Anterior cingulate cortex (tissue), 58 donors: ENCODE data around the gene MVB12B.

Experiments used
- DNase-seq, 58 donors: peaks; one replicate each; lab custom pipeline; 2025; lab: John Stamatoyannopoulos, UW

The MVB12B gene

DNA sequence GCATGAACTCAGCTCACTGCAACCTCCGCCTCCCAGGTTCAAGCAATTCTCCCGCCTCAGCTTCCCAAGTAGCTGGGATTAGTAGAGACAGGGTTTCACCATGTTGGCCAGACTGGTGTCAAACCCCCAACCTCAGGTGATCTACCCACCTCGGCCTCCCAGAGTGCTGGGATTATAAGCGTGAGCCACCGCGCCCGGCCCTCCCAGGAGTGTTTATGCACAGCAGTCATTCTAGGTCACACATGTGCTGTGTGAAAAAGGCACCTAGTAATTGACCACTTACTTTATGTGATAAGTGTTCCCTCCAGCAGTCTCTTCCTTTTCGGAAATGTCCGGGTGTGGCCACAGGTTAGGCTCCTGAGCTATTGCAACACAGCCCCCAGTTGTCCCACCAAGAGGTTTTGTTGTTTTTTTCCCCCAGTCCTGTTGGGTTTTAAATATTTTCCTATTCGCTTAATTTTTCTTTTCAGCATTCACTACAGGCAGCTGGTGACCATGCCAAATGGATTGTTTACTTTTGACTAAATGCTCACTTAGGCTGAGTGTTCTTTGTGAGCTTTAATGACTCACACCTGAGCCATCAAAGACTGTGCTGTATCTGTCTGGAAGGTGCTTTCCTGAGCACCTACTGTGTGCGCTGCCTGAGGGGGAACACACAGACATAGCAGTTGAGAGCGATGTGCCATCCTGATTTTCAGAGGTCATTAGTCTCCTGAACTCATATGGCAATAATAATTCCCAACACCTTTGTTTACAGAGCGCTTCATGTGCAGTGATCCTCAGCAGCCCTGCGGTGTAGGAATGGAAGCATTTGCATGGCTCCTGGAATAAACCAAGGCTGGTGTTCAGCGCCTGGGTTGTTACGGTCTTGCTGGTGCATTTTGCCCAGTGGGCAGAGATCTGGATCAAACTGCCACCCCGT, 94.3 kb downstream of the MVB12B start:
- no peak for DNase-seq

DNA sequence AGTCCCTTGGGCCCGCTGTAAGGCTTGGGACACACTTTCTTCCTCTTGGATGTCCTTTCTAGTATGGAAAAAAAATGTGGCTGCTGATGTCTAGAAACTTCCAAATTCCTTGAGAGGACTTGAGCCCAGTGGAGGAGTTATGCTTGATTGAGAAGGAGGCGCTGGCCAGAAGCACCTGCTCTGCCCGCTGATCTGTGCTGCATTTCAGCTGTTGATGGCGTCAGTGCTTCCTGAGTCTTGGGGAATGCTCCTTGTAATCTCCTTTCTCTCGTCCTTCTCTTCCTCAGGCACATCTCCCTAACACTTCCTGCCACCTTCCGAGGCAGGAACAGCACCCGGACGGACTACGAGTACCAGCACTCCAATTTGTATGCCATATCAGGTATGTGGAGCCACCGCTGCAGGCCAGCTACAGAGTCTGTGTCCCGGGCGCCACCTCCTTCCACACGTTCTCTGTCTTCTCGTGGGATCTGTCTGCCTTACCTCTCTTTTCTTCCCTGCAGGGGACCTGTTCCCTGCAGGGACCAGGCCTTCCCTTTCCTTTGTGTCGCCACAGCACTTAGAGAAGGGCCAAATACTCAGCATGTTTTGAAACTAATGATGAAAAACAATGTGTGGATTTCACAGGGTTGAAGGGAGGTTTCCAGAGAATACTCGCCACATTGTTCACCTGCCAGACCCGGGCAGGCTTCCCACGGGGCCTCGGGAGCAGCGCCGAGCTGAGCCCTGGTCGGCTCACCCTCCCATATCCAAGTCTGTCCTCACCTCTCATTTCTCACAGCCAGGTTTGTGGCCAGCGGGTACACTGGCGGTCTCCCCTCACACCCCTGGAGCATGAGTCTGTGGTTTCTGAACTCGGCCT, 95.2 kb downstream of the MVB12B start:
- peak in 5 of 58 donors; percentile 19 to 48 (median 27) for DNase-seq

DNA sequence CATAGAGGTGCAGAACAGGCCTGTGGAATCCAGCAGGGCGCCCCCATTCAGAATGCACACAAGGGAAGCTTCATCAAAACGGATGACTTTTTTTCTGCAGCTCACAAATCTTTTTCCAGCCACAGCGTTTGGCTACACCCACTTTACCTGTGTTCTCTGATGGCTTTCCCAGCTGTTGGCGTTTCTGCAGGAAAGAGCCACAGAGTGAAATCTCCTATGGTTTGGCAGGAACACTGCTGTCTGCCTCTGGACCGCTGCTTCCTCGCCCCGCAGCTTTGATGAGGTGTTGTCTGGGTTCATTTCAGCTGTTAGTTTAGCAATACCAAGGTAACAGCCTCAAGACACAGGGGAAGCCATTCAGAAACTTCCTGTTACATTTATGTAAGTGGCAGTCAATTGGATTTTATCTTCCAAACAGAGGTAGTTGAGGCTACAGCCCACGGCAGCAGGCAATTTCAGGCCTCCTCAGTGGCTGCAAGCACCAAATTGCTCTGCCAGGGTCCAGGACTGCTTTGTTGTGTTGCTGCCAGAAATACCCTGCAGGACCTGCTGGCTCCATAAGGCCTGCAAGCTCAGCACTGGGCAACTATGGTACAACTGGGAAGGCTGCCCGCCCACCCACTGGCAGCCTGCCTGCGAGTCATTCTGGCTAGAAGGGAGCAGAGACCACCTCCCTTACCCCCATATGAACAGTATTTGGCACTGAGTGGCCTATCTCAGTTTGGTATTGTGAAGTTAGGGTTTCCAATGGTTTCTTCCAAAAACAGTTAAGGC, 96.7 kb downstream of the MVB12B start:
- DNase-seq: peak in 9 of 58 donors; percentile 10 to 56 (median 31)

DNA sequence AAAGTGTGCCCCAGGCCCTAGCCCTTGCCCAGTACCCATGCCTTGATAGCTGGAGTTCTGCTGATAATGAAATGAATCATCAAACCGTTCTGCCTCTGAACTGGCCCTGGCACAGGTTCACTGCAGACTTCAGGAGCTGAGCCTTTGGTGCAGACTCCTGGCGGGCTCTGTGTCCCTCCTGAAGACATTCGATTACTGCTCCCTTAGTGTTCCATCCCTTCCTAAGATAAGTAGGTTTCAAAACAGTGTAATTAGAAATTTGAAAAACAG, 97.2 kb downstream of the MVB12B start:
- no peak for DNase-seq

DNA sequence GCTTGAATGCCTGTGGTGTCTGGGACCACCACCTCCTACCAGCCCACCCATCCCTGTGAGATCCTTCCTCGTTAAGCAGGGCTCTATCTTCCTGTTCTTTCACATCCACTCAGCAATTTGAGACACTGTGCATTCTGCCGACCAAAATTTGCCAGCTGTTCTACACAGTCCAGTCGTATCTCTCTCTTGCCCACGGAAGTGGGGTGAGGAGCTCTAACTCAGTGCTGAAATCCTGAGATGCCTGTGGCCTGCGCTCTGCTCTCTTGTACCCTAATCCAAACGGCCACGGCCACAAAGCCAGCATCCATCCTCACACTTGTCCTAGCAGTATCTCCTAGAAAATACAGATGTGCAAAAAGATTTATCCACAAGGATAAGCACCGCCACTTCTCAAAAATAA, 97.9 kb downstream of the MVB12B start:
- DNase-seq: no peak

DNA sequence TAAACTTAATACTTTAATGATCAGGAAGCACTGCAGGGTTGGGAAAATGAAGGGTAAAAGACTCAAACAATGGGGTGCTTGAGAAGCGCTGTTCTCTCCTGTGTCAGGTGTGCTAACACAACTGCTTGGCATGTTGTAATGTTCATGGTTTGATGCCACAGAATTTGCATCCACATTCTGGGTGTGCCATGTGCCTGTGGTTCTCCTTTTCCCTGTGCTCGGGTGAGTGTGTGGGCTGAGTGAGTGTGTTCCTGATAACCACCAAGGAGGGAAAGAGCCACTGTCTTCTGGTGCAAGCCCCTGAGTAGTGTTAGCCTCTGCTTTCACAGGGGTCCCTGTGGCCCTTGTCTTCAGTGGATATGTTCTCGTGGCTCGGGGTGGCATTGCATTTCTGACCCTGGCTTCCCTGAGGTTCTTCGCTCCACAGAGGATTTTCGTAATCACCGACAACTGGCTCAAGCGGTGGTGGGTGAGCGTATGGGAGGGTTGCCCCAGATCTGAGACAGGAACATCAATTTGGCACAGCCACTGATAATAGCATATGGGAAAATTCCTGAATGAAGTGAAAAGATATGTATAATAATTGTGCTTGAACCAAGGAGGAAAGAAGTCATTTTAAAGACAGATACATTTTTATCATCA, 102.0 kb downstream of the MVB12B start:
- DNase-seq: no peak

DNA sequence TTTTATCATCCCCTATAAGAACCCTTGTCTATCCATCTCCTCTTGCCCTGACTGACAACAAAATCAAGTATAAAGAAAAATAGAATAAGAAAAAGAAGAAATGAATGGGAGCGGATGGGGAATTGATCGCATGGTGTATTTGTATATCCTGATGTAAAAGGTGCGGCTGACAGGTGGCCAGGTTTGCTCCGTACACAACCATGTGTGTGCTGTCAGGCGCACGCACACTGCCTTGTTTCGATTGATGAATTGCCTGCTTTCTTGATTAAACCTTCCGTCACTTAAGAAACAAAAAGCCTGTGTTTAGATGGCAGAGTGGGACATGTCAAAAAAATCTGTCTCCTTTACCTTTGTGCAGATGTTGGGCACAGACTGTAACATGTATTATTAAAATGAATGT, 102.6 kb downstream of the MVB12B start:
- no peak for DNase-seq

DNA sequence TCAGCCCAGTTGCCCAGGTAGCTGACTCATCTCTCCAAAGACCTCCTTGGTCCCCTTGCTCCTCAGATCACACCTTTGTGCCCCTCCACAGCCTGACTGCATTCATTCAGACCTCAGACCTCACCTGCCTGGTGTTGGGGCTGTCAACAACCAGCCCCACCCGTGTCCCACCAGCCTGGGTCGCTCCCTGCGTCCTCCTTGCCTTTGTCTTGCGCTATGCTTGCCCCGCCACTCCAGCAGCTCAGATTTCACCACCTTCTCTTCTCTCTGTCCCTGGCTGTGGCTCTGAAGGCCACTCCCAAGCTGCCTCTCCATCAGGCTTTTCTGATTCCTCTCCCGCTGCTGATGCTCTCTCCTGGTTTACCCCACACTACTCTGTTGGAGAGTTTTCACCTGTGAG, 103.5 kb downstream of the MVB12B start:
- DNase-seq: no peak

DNA sequence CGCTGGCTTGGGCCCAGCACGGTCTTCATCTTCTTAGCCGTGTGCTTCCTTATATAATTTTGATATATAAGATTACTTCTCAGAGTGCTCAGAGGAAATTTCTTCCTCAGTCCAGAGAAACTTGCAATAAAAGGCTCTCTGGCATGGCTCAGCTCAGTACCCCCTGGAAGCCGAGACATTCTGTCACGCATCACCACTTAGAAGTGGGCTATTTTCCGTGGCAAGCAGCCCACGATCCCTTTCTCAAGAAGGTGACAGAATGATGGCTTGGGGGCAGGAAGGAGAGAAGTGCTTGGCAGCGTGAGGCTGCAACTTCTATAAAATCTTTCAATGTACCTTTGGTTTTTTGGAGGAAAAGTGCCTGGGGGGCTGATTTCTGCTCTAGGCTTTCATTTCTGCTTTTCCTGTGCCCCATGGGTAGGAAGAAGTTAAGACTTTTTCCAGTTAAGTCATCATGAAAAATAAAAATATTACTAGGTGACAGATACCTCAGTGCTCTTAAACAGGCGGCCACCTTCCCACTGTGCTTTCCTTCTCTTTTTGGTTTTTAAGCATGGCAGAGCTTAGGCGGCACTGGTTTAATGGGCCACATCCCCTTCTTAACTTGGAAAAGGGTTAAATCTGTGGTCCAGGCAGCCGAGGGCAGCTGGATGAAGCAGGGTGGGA, 104.6 kb downstream of the MVB12B start:
- DNase-seq: no peak

DNA sequence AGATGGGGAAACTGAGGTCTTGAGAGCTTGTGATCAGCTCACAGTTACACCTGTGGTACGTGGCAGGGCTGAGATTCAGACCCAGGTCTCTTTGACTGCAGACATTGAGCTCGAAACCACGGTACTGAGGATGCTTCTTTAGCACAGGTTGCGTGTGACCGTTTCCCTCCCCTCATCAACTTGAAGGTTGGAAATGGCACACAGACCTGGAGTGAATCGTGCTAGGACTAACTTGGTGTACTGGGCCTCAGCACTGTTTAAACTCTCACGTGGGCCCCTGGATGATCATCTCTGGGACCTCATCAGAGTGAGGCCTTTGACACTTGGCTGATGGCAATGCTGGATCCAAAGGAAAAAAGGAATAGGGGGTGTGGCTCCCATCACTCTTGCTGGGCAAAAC, 106.0 kb downstream of the MVB12B start:
- no peak for DNase-seq

DNA sequence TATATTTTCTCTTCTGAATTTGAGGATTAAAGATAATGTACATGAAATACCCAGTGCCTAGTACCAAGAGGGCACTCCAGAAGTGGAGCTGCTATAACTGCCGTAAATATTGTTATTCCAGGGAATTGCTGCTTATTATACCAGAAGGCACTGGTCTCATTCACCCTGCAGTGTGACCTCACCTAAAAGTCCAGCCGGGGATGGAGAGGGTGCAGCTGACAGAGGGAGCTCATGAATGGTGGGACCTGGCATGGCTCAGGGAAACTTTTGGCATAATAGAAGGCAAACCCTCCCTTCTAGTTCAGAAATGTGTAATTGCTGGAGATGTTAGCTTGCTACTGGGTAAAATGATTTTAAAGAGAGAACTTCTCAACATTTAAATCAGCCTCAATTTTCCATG, 108.5 kb downstream of the MVB12B start:
- peak in 2 of 58 donors; percentile 13 to 30 for DNase-seq

DNA sequence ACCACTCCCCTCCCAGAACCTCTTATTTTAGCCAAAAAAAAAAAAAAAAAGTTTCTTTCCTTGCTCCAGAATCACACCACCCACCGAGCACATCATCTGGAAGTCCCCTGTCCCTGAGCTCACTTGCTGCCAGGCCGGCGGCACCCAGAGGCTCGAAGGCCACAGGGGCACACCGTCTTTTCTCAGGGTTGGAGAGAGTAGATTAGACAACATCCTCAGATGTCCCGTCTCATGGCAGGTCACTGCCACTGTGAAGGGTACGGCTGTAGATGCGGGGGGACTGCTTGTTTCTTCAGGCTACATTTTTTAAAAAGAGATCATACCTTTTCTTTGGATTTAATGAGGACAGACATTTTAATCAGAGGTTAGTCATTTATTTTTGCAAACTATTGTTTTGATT, 109.0 kb downstream of the MVB12B start:
- no peak for DNase-seq

DNA sequence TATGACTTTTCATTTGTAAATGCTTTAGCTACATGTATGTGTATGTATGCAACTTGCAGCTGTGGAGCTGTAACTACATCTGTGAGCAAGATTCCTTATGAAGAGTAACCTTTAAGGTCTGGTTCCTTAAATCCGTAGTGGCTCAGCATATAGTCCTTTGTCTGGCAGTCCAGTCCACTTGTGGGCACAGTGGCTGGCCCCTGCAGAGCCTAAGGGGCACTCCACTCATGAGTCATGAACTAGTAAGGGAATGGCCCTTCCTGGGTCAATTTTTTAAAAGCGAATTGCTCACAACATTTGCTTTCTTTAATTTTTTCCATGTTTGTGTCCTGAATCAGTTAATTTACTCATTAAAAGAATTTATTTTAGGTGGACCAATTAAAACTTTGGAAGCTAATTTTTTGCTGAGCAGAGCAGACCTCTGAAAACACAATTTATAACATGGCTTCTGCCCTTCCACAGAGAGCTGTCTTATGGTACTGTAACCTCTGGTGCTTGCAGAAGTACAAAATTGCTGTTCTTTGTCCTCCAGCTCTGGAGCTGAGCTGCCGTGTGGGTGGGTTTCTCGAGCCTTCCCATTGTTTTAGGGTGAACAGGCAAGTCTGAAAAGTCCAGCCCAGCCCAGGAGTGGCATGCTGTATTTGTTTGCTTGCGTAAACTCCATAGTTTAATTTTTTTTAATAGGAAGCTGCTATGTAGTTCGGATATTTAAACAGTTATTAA, 110.1 kb downstream of the MVB12B start:
- DNase-seq: no peak

DNA sequence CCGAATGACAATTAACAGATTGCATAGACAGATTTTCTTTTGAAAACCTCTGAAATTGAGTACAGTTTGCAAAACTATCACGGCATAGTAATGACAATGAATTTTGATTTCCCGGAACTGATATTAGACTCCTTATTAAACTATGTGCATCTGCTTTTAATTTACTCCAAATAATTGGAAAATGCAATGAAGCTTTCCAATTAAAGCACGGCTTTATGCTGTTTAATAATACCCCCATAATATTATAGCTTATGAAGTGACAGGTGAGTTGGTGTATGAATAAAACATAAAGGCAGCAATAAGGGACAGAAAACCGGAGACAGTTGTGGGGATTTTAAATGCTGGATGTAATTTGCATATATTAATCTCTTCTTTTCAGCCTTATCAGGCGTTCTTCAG, 110.6 kb downstream of the MVB12B start:
- DNase-seq: no peak

DNA sequence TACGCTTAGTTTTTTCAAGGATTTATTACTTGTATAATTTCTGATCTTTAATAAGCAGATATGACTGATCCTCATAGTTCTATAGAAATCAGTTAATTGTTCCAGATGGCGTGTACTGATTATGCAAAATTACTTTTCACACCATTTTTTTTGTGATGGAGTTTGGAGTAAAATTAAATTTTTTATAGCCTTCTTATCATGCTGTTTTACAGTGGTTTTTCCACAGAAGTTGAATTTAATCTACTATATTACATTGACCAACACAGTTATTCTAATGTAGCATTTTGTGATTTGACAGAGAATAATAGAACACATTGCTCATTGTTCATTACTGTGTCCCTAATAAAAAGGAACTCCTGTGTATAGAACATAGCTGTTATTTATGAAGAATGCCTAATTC, 111.1 kb downstream of the MVB12B start:
- DNase-seq: no peak

DNA sequence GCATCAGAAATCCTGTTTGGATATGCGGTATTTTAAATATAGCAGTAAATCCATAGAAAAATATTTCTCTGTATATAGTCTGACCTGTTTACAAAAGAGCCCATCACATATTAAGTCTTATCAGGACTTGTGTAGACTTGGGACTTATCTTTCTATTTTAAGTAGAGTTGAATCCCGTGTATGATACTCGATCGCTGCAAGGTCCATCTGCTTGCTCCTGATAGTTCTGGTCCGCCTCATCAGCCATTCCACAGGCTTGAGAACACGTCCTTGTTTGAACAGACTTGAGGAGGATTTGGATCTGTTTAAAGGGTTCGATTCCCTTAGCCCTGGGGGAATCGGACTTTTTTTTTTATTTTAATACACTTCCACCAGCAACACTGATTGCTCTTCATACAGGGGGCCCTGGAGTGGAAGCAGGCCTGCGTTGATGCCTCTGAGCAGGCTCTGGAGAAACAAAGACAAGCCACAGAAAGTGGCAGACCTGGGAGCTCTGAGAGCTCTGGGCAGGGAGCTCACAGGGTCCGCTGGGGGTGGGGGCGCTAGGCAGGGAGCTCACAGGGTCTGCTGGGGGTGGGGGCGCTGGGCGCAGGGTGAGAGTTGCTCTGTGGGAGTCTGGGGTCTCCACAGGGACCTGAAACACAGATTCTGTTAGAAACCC, 112.2 kb downstream of the MVB12B start:
- peak in 1 of 58 donors; percentile 17 for DNase-seq

DNA sequence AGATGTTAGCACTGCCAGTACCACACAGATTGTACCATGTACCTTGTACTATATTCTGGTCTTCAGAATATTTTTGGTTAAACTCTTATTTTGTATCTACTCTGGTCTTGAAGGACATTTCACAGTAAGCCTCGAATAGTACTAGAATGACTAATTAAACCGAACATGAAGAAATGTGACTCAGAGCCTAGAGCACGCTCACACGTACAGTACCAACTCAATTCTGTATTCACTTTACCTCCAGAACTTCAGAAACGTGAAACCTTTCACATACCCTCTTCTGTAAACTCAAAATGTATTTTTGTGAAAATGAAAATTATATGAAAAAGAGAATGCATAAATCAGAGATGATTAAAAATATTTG, 112.8 kb downstream of the MVB12B start:
- no peak for DNase-seq

DNA sequence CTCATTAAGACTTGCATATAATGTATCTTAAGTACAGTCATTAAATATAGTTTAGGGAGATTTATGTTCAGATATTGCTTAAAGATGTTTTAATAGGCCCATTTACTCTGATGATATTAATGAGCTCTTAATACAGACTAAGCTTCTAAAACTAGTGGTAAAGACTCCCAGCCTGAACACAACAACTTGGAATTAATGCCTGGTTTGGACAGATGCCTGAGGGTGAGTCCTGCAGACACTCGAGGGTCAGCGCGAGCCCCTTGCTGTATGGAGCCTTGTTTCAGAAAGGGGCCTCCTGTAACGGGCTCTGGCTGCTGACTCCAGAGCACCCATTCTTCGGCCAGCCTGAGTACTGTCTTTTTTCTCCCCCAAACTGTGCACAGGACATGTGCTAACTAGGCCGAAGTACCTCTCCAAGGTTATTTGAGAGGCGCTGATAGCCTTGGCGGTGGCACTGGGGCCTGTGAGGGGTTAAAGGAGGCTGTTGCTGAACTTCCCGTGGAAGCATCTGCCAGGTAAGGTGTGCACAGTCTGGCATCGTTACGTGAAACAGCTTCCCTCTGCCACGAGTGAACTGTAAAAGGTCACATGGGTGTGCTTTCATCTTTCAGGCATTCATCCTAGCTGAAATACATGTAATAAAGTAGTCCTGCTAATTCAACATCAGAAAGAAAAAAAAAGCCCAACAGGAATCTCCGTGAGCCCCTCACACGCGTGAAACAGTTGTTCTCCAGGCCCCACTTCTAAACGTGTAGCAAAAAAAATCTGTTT, 113.4 kb downstream of the MVB12B start:
- DNase-seq: no peak
